Renal pelvis (tissue), 4 donors: ENCODE data around the gene NUP98. TPM values are rescaled to one million over a fixed set of nuclear protein-coding genes. Genes with fewer than 3 reads are reported as not detected.

Source experiments
- DNase-seq: peaks from one replicate; pipeline ENCODE4 v3.0.0-alpha.2; 2013
- polyA plus RNA-seq, 3 donors: library from polyadenylated mRNA; unstranded; fragments of 120-200 nt; gene quantifications; one replicate each; pipeline ENCODE4 v1.2.1, GENCODE V29; 2013; ENCODE audit not compliant: insufficient read length in 3 of 3

Gene NUP98
- polyA plus RNA-seq, 3 donors, result 61.9 to 69.5 (median 66.6) TPM

- DNase-seq, result peak; percentile 91
Measured at GRCh38 chr11:3642071-3642951, 155.0 kb downstream of the NUP98 start.

- no peak for DNase-seq
Measured at GRCh38 chr11:3641701-3642070, 155.7 kb downstream of the NUP98 start, which contains the start of gene ART5. Gene ART5 (minus strand): TSS chr11:3641992. CDS start chr11:3641862, 130 bp downstream.

GRCh38 chr11:3641191-3641590, 156.2 kb downstream of the NUP98 start:
- no peak for DNase-seq

- DNase-seq, result no peak
Measured at GRCh38 chr11:3639841-3640240, 157.5 kb downstream of the NUP98 start.

- no peak for DNase-seq
Measured at GRCh38 chr11:3638513-3638912, 158.8 kb downstream of the NUP98 start.

- no peak for DNase-seq
Measured at GRCh38 chr11:3637201-3637600, 160.2 kb downstream of the NUP98 start.

- DNase-seq, result no peak
Measured at GRCh38 chr11:3635641-3636375, 161.5 kb downstream of the NUP98 start.

GRCh38 chr11:3632070-3632660, 165.2 kb downstream of the NUP98 start:
- DNase-seq, result no peak

GRCh38 chr11:3631331-3631730, 166.0 kb downstream of the NUP98 start:
- DNase-seq, result no peak

- no peak for DNase-seq
Measured at GRCh38 chr11:3627291-3627690, 170.1 kb downstream of the NUP98 start.

- no peak for DNase-seq
Measured at GRCh38 chr11:3626250-3626960, 170.9 kb downstream of the NUP98 start.

Other genes starting within 250 kb of the NUP98 start
- gene ART5, start 155.6 kb downstream of the NUP98 start, polyA plus RNA-seq, result 1 to 10 TPM; 3.4 to 4.6 (median 3.9) TPM
- not detected for gene ART1, start 152.4 kb downstream of the NUP98 start, polyA plus RNA-seq
- gene CHRNA10, start 126.2 kb downstream of the NUP98 start, polyA plus RNA-seq, result 1 to 10 TPM; 1.7 to 2.9 (median 2.9) TPM
- gene PGAP2, start 11.0 kb upstream of the NUP98 start, polyA plus RNA-seq, result 10 to 100 TPM; 40.7 to 57.4 (median 51.0) TPM
- gene RHOG, start 43.4 kb upstream of the NUP98 start, polyA plus RNA-seq, result 10 to 100 TPM; 21.9 to 31.8 (median 28.4) TPM
- gene STIM1, start 58.1 kb upstream of the NUP98 start, polyA plus RNA-seq, result 10 to 100 TPM; 31.3 to 41.6 (median 33.2) TPM